ENCODE data around the gene THY1.
"Not testable (repeated sequence)": the region's sequence is repeated elsewhere in the genome, so short reads cannot be mapped to it uniquely, and the experiment has no call there.

THY1 gene

GRCh38 chr11:119422809-119423508 is at the start of gene THY1:
THY1 (minus strand) TSS chr11:119423172; CDS start chr11:119420905, 2,267 bp downstream.
- no peak for DNase-seq (ENCODE audit: low read depth in 2 of 2)

- DNase-seq (ENCODE audit: low read depth in 2 of 2), result no peak
These were observed 49.3 kb upstream of the THY1 start for GRCh38 chr11:119472186-119472855.

GRCh38 chr11:119471329-119471728 is 48.4 kb upstream of the THY1 start:
- DNase-seq (ENCODE audit: low read depth in 2 of 2), result no peak

- no peak for DNase-seq (ENCODE audit: low read depth in 2 of 2)
These were observed 47.6 kb upstream of the THY1 start for GRCh38 chr11:119470317-119471291.

- DNase-seq (ENCODE audit: low read depth in 2 of 2), result no peak
These were observed 46.5 kb upstream of the THY1 start for GRCh38 chr11:119469506-119469905.

GRCh38 chr11:119468511-119468910 is 45.5 kb upstream of the THY1 start:
- no peak for DNase-seq (ENCODE audit: low read depth in 2 of 2)

GRCh38 chr11:119461229-119461963 is 38.4 kb upstream of the THY1 start:
- no peak for DNase-seq (ENCODE audit: low read depth in 2 of 2)

- DNase-seq (ENCODE audit: low read depth in 2 of 2), result no peak
These were observed 37.6 kb upstream of the THY1 start for GRCh38 chr11:119460582-119460981.

- no peak for DNase-seq (ENCODE audit: low read depth in 2 of 2)
These were observed 37.1 kb upstream of the THY1 start for GRCh38 chr11:119460097-119460496.

GRCh38 chr11:119459293-119459976 is 36.5 kb upstream of the THY1 start:
- no peak for DNase-seq (ENCODE audit: low read depth in 2 of 2)

- not testable (repeated sequence) for DNase-seq (ENCODE audit: low read depth in 2 of 2)
These were observed 32.7 kb upstream of the THY1 start for GRCh38 chr11:119455708-119456107.

GRCh38 chr11:119455241-119455640 is 32.3 kb upstream of the THY1 start:
- not testable (repeated sequence) for DNase-seq (ENCODE audit: low read depth in 2 of 2)

- DNase-seq (ENCODE audit: low read depth in 2 of 2), result no peak
These were observed 30.9 kb upstream of the THY1 start for GRCh38 chr11:119453881-119454280.

- no peak for DNase-seq (ENCODE audit: low read depth in 2 of 2)
These were observed 27.8 kb upstream of the THY1 start for GRCh38 chr11:119450590-119451326.

- no peak for DNase-seq (ENCODE audit: low read depth in 2 of 2)
These were observed 26.5 kb upstream of the THY1 start for GRCh38 chr11:119449498-119449897.

- no peak for DNase-seq (ENCODE audit: low read depth in 2 of 2)
These were observed 25.4 kb upstream of the THY1 start for GRCh38 chr11:119448380-119448779.

- no peak for DNase-seq (ENCODE audit: low read depth in 2 of 2)
These were observed 24.8 kb upstream of the THY1 start for GRCh38 chr11:119447664-119448242.

GRCh38 chr11:119446871-119447663 is 24.1 kb upstream of the THY1 start:
- DNase-seq (ENCODE audit: low read depth in 2 of 2), result no peak

GRCh38 chr11:119446434-119446833 is 23.5 kb upstream of the THY1 start:
- DNase-seq (ENCODE audit: low read depth in 2 of 2), result no peak
